ENCODE results near the gene QARS1.

Gene QARS1

GRCh38 chr3:49120438-49121131 is 16.0 kb upstream of the QARS1 start, which contains the start of gene USP19:
Gene USP19, minus strand, starts transcription at chr3:49120823. Its CDS starts 1,678 bp downstream, at chr3:49119145.
- peak; percentile 93 for DNase-seq (ENCODE audit: low read depth)

- DNase-seq (ENCODE audit: low read depth): no peak
Measured at GRCh38 chr3:49120096-49120437, 15.5 kb upstream of the QARS1 start.

DNA sequence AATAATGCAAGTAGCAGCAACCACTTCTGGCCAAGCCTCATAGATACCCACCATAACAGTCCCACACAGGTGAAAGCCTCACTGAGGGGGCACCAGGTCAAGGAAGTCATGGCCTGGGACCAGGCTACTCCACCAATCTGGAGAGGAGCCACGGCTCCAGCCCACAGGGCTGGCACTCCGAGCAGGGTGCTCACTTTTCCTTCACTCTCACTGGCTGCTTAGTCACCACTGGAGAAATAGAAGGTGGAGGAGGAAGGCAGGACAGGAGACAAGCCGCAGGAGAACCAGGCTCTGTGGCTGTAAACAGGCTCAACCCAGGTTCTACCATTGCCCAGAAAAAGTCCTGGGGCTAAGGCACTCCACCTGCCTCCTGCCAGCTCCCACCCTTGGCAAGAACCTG is 14.9 kb upstream of the QARS1 start:
- no peak for DNase-seq (ENCODE audit: low read depth)

DNA sequence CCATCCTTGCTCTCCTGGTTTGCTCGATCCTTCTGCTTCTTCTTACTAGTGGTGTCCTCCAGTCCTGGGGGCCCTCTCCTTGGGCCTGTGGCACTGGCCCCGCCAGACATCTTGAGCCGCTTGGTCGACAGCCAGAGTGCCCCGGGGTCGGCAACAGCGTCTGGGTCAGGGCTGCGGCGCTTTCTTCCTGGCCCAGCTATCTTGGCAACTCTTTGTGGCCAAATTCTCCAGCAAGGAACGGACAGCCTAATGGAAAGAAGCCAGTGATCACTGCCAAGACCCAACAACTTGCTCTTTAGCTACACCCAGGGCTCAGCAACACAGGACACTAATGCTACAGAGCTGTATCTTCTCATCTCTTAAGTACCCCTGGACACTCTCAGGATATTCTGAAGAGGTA is 14.5 kb upstream of the QARS1 start:
- DNase-seq (ENCODE audit: low read depth): no peak

DNA sequence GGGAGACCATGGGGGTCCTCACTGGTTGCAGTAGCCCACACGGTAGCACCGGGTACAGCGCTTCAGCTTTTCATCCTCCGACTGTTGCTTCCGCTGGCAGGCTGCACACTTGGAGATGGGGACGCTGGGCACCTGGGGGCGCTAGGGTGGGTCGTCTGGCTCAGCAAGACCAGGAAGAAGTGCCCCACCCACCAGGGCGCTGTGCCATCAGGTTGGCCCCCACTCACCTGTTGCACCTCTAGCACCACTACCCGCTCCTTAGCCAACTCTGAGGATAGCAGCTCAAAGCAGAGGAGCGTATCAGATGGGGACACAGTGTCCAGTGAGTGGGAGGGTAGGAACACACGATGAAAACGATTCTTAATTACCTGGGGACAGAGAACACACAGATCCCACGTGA is 7.7 kb upstream of the QARS1 start:
- no peak for DNase-seq (ENCODE audit: low read depth)

GRCh38 chr3:49111347-49111746 is 6.8 kb upstream of the QARS1 start:
- DNase-seq (ENCODE audit: low read depth): no peak

- DNase-seq (ENCODE audit: low read depth): no peak
Measured at GRCh38 chr3:49110780-49111179, 6.2 kb upstream of the QARS1 start.

GRCh38 chr3:49108346-49108745 is 3.8 kb upstream of the QARS1 start:
- no peak for DNase-seq (ENCODE audit: low read depth)

DNA sequence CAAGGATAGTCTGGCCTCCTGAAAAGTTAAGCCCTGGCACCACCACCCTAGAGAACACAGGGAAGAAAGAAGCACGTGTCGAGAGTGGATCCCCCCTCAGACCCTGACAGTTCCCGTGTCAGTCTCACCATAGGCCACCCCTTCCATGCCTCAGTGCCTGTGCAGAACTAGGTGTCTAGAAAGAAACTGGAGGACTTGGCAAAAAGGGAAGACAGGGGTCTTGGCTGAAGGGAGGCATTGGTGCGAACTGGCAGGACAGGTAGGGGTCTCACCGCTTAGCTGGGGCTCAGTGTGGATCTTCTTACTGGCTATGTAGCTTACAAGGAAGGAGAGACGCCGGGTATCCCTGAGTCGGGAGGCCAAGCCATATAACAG is 518 bp downstream of the QARS1 start:
- DNase-seq (ENCODE audit: low read depth): no peak

DNA sequence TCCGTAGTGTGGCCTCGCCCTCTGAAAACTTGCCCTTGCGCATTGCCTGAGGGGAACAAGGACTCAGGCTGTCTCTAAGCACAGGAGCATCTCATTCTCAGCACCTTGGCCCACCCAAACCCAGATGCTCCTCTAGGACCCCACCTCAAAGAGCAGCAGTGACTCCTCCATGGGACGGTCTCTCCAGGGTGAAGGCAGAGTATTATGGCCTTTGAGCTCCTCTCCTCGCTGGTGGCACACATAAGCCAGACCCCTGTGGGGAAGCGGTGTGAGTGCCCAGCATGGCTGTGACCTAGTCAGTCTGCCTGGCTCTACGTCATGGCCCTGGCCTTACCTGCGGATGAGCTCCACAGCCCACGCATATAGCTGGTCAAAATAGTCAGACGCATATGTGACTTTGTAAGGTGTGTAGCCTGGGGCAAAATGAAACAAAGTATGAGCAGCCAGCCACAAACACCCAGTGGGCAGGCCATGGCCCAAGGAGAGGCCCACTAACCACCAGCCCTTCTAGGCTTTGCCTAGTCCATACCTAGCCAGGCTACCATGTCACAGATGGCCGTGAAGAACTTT is 4.4 kb downstream of the QARS1 start:
- no peak for DNase-seq (ENCODE audit: low read depth)

GRCh38 chr3:49098910-49099630 is 5.5 kb downstream of the QARS1 start:
- DNase-seq (ENCODE audit: low read depth): no peak

DNA sequence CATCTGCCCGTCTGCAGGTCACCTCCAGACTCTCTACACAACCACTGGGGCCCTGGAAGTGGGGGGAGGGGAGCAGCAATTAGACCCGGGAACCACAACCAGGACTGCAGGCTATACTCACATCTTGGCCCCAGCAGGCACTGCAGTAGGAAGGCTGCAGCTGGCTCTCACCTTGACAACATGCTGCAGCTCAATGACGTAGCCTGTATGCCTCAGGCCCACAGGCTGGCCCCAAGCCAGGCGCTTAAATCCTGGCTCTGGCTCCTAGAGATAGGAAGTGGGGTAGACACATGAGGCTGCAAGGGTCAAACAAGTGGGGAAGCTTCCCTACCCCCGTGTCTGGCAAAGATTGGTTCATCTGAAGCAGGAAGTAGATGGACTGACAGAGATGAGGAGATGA is 6.1 kb downstream of the QARS1 start:
- DNase-seq (ENCODE audit: low read depth): no peak

GRCh38 chr3:49093853-49094767 is 10.4 kb downstream of the QARS1 start, which contains the start of gene QRICH1:
Gene QRICH1, minus strand, starts transcription at chr3:49094071. Its CDS starts 17,054 bp downstream, at chr3:49077017.
- DNase-seq (ENCODE audit: low read depth): peak; percentile 90

- peak; percentile 78 for DNase-seq (ENCODE audit: low read depth)
Measured at GRCh38 chr3:49092938-49093852, 11.4 kb downstream of the QARS1 start.

DNA sequence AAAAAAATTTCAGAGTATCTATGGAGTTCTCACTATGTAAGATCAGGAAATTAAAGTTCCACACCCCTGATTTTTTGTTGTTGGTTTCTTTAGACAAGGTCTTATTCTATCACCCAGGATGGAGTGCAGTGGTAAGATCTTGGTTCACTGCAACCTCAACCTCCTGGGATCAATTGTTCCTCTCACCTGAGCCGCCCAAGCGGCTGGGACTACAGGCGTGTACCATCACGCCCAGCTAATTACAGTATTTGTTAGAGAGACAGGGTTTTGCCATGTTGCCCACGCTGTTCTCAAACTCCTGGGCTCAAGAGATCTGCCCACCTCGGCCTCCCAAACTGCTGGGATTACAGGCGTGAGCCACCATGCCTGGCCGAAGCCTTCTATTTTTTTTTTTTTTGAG is 23.1 kb downstream of the QARS1 start:
- no peak for DNase-seq (ENCODE audit: low read depth)

DNA sequence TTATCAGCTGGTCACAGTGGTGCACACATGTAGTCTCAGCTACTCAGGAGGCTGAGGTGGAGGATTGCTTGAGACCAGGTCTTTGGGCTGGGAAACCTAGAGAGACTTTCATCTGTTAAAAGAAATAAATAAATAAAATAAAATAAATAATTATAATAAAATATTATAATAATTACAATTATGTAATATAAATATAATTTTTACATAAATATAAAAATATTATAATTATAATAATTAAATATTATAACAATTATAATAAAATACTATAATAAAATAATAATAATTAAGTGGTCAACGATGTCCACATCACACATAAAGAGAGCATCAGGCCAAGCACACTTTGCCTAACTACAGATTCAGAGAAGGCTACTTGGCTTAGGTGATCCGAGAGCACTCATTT is 25.3 kb downstream of the QARS1 start:
- DNase-seq (ENCODE audit: low read depth): no peak

DNA sequence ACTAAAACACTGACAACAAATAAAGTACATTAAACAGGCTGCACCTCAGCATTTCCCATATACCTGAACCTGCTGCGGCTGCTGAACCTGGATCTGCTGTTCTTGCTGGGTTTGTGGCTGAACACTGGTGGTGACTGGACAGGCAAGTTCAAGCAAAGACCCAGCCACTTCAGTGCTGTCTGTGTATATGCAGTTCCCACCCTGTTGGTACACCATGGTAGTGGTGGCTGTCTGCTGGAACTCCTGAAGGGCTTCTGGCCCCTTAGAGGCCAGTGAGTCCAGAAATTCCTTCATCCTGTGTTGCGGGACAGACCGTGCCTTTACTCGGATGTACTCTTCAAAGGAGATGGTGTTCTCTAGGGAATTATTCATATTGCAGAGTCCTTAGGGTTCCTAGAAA is 27.9 kb downstream of the QARS1 start:
- no peak for DNase-seq (ENCODE audit: low read depth)

DNA sequence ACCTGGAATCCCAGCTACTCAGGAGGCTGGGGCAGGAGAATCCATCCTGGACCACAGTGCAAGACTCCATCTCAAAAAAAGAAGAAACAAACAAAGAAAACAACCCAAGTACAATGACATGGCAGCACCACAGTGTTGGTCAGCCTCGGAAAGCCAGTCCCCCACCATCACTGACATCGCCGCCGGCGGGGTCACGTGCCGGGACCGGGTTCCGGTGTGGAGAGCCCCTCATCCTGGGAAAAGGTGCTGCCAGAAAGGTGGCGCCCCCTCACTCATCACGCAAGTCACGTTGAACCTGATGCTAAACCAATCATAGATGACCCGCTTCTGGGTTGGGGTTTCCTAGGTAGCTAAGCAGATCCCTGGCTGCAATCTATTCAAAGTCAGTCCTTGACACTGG is 28.4 kb downstream of the QARS1 start:
- DNase-seq (ENCODE audit: low read depth): no peak

GRCh38 chr3:49058011-49058410 is 46.5 kb downstream of the QARS1 start:
- DNase-seq (ENCODE audit: low read depth): no peak

DNA sequence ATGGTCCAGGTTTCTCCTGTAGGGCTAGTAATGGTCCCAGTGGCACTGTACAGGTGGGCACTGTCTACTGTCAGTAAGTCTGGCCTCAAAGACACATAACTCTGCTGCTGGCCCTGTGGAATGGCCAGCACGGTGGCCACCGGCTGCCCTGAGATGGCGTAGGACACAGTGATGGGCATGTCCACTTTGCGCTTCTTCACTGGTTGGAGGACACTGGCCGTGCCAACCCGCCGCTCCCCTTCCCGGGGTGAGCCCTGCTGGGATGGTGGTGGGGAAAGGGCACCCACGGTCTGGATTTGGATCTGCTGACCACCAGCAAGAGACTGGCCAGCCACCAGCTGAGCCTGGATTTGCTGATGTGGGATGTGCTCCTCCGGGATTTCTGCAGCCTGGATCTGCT is 47.3 kb downstream of the QARS1 start:
- DNase-seq (ENCODE audit: low read depth): no peak

- DNase-seq (ENCODE audit: low read depth): no peak
Measured at GRCh38 chr3:49054344-49054862, 50.2 kb downstream of the QARS1 start.

Data from stimulated activated CD8-positive, alpha-beta memory T cell treated with anti-CD3 and anti-CD28 coated beads, Interleukin-4, amount 100 ng/mL, for 24 hours (primary cell).